Mesothelial cell of epicardium (in vitro differentiated cells): Measurements from ENCODE around the gene MED17. TPM values are rescaled to one million over a fixed set of nuclear protein-coding genes. Genes with fewer than 3 reads are reported as not detected.

Experiments used
- DNase-seq, 2 experiments: peaks; one replicate each; pipeline ENCODE4 v3.0.0; 2021; ENCODE audit warnings: low spot score in 2 of 2; ENCODE audit not compliant: unreplicated experiment in 2 of 2
- H3K27ac Mint-ChIP-seq: 2 replicates; pipeline ENCODE4 v1.8.0; 2021; ENCODE audit warnings: mixed read lengths
- H3K27me3 Mint-ChIP-seq: 2 replicates; pipeline ENCODE4 v1.8.0; 2021; ENCODE audit warnings: low read depth, mixed read lengths
- H3K36me3 Mint-ChIP-seq: 2 replicates; pipeline ENCODE4 v1.8.0; 2021; ENCODE audit warnings: mixed read lengths
- H3K4me1 Mint-ChIP-seq: 2 replicates; pipeline ENCODE4 v1.8.0; 2021; ENCODE audit warnings: mixed read lengths
- H3K4me3 Mint-ChIP-seq: 2 replicates; pipeline ENCODE4 v1.8.0; 2021; ENCODE audit warnings: mild to moderate bottlenecking, moderate library complexity, mixed read lengths
- H3K9me3 Mint-ChIP-seq: 2 replicates; pipeline ENCODE4 v1.8.0; 2021; ENCODE audit warnings: mixed read lengths
- total RNA-seq: library from RNA; stranded (reverse); gene quantifications from 3 replicates; pipeline ENCODE4 v1.2.1, GENCODE V29; 2021
- TF ChIP-seq, protein P1 (sequence below): fragments of 200-600 bp; sonication (generic); IDR thresholded peaks from one replicate; pipeline ENCODE4 v1.5.0; 2021; ENCODE audit warnings: antibody characterized with exemption; ENCODE audit not compliant: unreplicated experiment

MED17 gene
- total RNA-seq, 1 donor from 2014 or later: 55.5 TPM

DNA sequence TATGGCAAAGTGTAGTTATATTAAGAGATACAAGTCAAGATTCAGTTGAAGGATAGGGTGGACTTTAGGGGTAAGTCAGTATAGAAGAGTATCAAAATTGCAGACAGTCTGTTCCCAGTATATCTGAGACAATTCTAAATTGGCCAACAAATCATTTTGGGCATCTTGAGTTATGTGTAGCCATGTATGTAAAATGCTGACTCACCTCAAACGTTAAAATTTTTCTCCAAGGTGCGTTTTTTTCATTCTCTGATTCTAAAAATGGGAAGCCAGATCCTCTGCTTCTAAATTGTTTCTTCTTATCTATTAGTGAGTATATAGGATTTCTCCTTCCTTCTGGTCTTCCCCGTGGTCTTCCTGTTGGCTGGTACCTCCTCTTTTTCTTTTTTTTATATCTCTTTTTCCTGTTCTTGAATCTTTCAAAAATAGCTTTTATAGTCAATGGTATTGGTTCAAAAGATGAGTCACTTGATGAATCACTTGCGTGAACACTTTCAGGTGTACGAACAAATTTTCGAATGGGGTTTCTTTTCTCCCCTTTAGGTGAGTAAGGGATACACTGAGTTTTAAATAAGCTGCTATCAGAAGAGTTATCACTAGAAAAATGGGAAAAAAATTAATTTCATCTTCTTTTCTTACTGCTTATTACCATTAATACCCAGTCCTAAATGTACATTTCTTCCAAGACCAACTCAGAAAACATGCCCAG lies 46.0 kb upstream of the MED17 start:
- TF ChIP-seq, protein P1, sequence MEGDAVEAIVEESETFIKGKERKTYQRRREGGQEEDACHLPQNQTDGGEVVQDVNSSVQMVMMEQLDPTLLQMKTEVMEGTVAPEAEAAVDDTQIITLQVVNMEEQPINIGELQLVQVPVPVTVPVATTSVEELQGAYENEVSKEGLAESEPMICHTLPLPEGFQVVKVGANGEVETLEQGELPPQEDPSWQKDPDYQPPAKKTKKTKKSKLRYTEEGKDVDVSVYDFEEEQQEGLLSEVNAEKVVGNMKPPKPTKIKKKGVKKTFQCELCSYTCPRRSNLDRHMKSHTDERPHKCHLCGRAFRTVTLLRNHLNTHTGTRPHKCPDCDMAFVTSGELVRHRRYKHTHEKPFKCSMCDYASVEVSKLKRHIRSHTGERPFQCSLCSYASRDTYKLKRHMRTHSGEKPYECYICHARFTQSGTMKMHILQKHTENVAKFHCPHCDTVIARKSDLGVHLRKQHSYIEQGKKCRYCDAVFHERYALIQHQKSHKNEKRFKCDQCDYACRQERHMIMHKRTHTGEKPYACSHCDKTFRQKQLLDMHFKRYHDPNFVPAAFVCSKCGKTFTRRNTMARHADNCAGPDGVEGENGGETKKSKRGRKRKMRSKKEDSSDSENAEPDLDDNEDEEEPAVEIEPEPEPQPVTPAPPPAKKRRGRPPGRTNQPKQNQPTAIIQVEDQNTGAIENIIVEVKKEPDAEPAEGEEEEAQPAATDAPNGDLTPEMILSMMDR: no peak
- peak overlapping the region; percentile 79 for H3K27ac Mint-ChIP-seq
- peaks cover 53% of the 10 kb centered on the region for H3K4me1 Mint-ChIP-seq
- no peaks in the 10 kb centered on the region for H3K27me3 Mint-ChIP-seq
- H3K36me3 Mint-ChIP-seq: peaks cover 26% of the 10 kb centered on the region
- H3K4me3 Mint-ChIP-seq: peak overlapping the region; percentile 100
- DNase-seq: no peak
- no peaks in the 10 kb centered on the region for H3K9me3 Mint-ChIP-seq

DNA sequence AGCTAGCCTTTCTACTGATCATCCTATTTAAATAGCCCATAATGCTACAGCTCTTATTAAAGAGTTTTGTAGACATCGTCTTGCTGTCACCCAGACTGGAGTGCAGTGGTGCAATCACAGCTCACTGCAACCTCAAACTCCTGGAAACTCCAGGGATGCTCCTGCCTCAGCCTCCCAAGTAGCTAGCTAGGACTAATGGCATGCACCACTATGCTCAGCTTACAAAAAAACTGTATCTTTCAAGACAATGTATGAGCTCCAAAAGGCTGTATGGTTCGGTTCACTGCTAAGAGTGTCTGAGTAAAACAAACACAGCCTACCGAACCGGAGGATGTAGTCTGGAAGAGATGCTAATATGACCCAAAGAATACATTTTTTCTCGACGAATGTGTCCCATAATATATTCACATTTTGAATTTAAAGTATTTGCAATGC lies 45.4 kb upstream of the MED17 start:
- peak overlapping the region; percentile 100 for H3K4me3 Mint-ChIP-seq
- peak overlapping the region; percentile 79 for H3K27ac Mint-ChIP-seq
- H3K36me3 Mint-ChIP-seq: peaks cover 24% of the 10 kb centered on the region
- H3K4me1 Mint-ChIP-seq: peaks cover 53% of the 10 kb centered on the region
- no peaks in the 10 kb centered on the region for H3K9me3 Mint-ChIP-seq
- DNase-seq: no peak
- no peaks in the 10 kb centered on the region for H3K27me3 Mint-ChIP-seq
- TF ChIP-seq, protein P1: no peak

DNA sequence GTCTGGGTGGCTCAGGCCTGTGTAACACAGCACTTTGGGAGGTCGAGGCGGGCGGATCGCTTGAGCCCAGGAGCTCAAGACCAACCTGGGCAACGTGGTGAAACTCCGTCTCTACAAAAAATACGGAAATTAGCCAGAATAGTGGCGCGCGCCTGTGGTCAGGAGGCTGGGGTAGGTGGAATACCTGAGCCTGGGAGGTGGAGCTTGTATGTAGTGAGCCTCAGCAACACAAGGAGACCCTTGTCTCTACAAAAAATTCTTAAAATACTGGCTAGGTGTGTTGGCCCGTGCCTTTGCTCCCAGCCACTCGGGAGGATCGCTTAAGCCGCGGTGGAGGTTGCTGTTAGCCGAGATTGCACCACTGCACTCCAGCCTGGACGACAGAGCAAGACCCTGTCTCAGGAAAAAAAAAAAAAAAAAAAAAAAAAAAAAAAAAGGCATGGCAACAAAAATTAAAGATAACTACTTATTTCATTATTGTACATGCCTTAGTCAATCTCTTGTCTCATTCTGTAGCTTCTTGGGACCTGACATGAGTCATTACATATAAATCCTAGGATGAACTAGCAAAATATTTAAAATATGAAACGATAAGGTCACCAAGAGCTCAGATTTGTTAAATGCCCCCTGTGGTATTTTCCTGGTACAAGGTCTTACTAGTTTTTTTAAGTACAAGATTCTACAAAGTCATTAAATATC lies 43.9 kb upstream of the MED17 start:
- DNase-seq: no peak
- Mint-ChIP-seq H3K36me3 (peaks cover 19% of the 10 kb centered on the region), H3K27ac (peak overlapping the region; percentile 99), H3K4me1 (peaks cover 55% of the 10 kb centered on the region), H3K9me3 (no peaks in the 10 kb centered on the region), H3K27me3 (no peaks in the 10 kb centered on the region), H3K4me3 (peak overlapping the region; percentile 100)
- TF ChIP-seq, protein P1: no peak

DNA sequence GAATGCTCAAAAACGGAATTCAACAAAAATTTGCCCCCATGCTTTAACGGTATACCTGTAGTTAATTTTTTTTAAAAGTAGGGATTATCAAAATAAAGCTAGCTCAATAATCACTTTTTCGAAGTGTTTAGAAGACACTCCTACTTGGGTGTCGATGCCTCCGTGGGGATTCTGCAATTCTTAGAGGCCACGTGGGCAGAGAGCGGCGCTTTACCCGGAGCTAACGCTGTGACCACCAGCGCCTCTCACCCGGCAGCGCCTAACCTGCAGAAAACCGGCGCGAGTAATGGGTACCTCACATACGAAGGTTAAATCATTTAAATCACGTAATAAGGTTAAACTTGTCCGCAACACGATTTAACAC lies 43.4 kb upstream of the MED17 start:
- DNase-seq: peak in 1 of 2 experiments; percentile 58
- TF ChIP-seq, protein P1: no peak
- H3K27me3 Mint-ChIP-seq: no peaks in the 10 kb centered on the region
- H3K4me3 Mint-ChIP-seq: peak overlapping the region; percentile 100
- H3K27ac Mint-ChIP-seq: peak overlapping the region; percentile 99
- H3K4me1 Mint-ChIP-seq: peaks cover 55% of the 10 kb centered on the region
- H3K36me3 Mint-ChIP-seq: peaks cover 19% of the 10 kb centered on the region
- no peaks in the 10 kb centered on the region for H3K9me3 Mint-ChIP-seq

DNA sequence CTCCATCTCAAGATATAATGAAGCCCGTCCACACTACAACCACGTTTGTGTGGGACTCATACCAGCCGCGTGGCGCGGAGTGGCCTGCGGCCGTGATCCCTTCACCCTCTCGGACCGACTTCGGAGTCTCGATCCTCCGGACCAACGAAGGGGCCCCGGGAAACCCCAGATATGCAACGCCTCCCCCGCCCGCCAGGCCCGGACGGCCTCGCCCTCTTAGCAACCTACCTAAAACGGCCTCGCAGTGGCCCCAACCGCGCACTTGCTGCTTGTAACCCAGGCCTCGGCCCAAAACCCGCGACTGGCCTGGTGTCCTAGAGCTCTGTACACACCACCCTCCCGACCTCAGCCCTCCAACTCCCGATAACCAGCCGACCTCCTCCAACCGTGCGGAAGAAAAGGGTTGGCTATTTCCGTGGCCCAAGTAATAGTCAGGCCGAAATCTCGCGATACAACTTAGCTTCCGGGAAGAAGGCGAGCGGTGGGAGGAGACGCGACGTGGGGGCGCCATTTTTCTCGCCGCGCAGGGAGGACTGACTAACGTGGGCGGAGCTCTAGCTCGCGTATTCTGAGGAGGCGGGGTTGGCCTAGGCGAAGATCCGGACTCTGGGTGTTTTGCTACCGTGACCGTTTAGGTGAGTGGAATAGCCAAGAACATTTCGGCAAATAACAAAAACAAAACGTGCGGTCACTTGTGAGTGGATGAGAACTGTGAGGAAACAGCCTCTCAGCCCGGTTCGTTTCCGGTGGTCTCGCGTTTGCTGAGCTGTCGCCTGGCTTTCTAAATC lies 42.8 kb upstream of the MED17 start, which contains the start of the genes C11orf54 and TAF1D:
Gene C11orf54, plus strand, starts transcription at position 579 of the 788 bp plus-strand sequence. CDS start 5,722 bp downstream, outside the sequence.
Gene TAF1D, minus strand, starts transcription at position 402 of the 788 bp plus-strand sequence. CDS start 2,191 bp downstream, outside the sequence.
- DNase-seq: peak; percentile 92 to 94
- Mint-ChIP-seq H3K36me3 (peaks cover 14% of the 10 kb centered on the region), H3K9me3 (no peaks in the 10 kb centered on the region), H3K4me1 (peaks cover 50% of the 10 kb centered on the region), H3K27me3 (no peaks in the 10 kb centered on the region), H3K27ac (peak within 1 kb of the TSS; percentile 99), H3K4me3 (peak within 1 kb of the TSS; percentile 100)
- TF ChIP-seq, protein P1: no peak
